GM21528 (cell line): ENCODE measurements around the gene ZFP37.
"Not testable (repeated sequence)": the region's sequence is repeated elsewhere in the genome, so short reads cannot be mapped to it uniquely, and the experiment has no call there.

Experiments
- ATAC-seq: cut with Tn5 transposase; IDR thresholded peaks from one replicate; pipeline ENCODE4 v1.9.1; 2021; ENCODE audit warnings: mild to moderate bottlenecking, moderate library complexity; ENCODE audit not compliant: unreplicated experiment, low FRiP score

ZFP37 gene

GRCh38 chr9:113056191-113057106 is at the start of gene ZFP37:
Gene ZFP37 (minus strand): TSS chr9:113056724. CDS start chr9:113056688, 36 bp downstream.
- peak; percentile 98 for ATAC-seq

DNA sequence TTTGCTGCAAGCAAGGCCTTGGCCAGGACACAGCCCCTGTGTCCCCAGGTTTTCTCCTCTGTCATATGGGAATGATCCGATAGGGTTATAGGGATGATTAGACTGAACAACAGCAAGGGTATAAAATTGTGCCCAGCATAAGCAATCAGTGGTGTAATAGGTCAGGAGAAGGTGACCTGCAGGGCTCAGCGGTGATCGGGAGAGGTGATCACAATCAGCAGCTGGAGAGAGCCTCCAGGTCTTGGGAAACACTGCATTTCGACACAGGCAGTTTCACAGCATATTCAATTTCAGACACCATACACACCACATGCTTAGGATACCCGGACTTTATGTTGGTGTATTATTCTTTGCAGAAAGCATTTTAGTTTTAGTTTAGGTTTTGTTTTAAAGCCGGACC is 48.8 kb upstream of the ZFP37 start:
- ATAC-seq, result not testable (repeated sequence)

DNA sequence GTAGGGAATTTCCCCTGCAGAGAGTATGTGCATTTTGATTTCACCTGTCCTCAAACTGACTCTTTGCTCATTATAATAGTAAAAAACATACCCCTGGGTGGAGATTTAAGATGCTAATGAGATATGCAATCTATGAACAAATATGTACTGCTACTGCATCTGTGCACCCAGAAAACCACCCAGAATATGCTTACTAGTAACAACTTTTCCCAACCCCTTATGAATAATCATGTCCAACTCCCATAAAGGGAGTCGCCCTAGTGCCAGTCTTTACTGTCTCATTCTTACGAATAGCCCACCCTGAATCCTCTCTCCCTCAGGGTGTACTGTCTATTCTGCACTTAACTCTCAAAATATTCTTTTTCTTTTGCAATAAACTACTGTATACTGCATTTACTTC is 39.0 kb upstream of the ZFP37 start:
- ATAC-seq, result no peak

- not testable (repeated sequence) for ATAC-seq
Observed at GRCh38 chr9:113089924-113090323, 33.4 kb upstream of the ZFP37 start.

DNA sequence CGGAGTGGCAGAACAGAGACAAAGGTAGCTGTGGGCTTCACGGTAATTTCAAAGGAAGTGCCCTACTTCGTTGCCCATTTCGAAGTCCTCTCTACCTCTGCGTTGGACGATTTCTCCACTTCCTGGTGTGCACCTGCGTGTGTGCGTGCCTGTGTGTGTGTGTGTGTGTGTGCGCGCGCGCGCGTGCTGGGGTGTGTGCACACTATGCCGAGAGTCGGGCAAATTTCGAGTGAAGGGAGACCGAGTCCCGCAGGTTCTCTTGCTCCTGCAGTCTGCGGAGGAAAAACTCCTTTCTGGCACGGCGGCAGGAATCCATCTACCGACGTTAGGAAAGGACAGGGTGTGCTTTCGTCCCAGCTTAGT is 32.6 kb upstream of the ZFP37 start:
- ATAC-seq, result not testable (repeated sequence)

- ATAC-seq, result not testable (repeated sequence)
Observed at GRCh38 chr9:113088456-113089142, 32.1 kb upstream of the ZFP37 start.

DNA sequence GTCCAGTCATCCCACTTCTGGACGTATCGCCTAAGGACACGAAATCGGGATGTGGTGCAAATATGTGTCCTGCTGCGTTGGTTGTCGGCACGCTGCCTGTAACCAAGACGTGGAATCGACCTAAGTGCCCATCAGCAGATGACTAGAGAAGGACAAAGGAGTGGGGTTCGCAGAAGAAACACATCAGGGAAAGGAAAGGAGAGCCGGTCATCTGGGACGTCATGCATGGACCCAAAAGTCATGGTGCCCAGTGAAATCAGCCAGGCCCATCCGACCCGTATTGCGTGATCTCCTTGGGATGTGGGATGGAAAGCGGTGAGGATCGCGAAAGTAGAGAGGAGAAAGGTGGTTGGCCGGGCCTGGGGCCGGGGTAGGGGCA is 6.4 kb upstream of the ZFP37 start:
- ATAC-seq, result not testable (repeated sequence)

- ATAC-seq, result not testable (repeated sequence)
Observed at GRCh38 chr9:113062256-113062931, 5.9 kb upstream of the ZFP37 start.

- ATAC-seq, result not testable (repeated sequence)
Observed at GRCh38 chr9:113061072-113061850, 4.7 kb upstream of the ZFP37 start.

DNA sequence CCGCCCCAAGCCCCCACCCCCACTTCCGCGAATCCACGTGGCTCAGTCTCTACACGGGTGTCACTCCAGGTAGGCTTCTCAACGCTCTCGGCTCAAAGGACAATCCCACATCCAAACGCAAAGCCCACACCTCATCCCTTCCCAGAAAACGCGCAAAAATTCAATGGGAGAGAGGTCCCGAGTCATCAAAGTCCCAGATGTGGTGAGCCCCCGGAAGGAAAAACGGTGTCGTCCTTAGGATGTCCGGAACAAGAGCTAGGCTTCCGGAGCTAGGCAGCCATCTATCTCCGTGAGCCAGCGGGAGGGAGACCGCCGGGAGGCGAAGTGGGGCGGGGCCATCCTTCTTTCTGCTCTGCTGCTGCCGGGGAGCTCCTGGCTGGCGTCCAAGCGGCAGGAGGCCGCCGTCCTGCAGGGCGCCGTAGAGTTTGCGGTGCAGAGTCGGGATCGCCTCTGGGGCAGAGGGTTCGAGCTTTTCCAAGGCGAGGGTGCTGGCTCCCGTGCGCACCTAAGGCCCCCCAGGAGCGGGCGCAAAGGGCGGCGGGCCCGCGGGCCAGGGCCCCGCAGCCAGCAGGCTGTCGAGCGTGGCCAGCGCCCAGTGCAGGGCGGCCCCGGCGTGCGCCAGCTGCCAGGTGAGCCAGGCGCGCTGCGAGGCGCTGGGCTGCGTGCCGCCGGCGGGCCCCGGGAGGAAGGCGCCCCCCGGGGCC is 3.2 kb upstream of the ZFP37 start:
- not testable (repeated sequence) for ATAC-seq

GRCh38 chr9:113057193-113057592 is 669 bp upstream of the ZFP37 start:
- ATAC-seq, result no peak

- ATAC-seq, result no peak
Observed at GRCh38 chr9:113042884-113043657, 13.5 kb downstream of the ZFP37 start.

DNA sequence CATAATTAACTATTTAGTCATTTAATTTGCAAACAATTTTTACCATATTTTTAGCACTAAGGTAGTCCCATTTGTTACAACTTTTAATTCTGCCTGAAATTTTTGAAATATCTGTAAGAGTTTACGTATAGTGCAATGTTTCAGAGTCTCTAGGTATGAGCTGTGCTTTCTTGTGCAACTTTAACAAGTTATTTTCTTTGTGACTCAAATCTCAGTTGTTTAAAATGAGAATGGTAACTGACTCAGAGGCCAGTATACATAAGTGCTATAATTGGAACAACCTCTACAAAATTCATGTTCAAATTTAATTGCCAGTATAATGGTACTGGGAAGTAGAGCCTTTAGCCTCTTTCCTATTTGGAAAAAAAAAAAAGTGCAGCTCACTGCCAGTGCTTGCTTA is 30.3 kb downstream of the ZFP37 start:
- no peak for ATAC-seq

DNA sequence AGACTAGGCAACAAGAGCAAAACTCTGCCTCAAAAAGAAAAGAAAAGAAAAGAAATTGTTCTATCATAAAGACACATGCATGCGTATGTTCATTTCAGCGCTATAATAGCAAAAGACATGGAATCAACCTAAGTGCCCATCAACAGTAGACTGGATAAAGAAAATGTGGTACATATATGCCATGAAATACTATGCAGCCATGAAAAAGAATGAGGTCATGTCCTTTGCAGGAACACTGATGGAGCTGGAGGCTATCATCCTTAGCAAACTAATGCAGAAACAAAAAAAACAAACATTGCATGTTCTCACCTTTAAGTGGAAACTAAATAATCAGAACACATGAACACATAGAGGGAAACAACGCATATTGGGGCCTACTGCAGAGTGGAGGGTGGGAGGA is 38.3 kb downstream of the ZFP37 start:
- no peak for ATAC-seq

- ATAC-seq, result no peak
Observed at GRCh38 chr9:113012492-113012891, 44.0 kb downstream of the ZFP37 start.

DNA sequence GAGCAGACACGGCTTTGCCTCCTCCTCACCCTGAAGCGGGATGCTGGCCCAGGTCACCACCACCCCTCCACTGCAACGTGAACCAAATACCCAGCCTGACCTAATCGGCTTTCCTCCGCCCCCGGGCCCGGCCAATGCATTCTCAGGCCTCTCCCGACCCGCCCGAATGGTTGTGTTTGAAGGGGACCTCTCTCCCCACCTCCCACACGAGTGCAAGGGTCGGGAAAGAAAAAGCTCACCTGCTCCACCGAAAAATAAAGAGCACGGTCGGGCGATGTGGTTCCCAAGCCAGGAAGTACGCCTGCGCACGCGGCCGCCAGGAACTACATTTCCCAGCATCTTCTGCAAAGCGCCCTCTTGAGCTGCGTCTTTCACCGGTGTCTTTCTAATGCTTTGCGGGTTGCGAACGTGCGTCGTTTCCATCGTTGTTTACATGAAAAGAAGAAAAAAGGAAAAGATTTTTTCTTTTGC is 44.6 kb downstream of the ZFP37 start, which contains the start of gene ZNF883:
Gene ZNF883 (minus strand): TSS at position 282 of the 471 bp plus-strand sequence.
- no peak for ATAC-seq

DNA sequence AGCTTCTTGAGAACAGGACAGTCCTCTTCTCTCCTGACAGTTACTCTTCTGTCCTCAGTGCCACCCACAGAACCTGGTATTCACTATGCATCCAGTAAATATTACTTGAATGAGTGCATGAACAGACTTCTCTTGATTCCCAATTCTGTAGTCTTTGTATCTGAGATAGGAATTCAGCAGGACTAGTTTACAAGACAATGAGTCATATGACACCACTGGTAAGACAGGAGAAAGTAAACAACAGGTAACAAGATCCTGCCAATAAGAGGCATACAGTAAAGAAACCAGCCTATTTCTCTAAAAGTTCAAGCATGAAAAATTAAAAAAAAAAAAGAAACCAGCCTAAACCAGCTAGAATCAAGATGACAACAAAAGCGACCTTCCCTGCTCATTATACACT is 50.7 kb downstream of the ZFP37 start:
- ATAC-seq, result no peak

- no peak for ATAC-seq
Observed at GRCh38 chr9:112997236-112997941, 59.1 kb downstream of the ZFP37 start.
